Mononuclear cell (primary cell): Measurements from ENCODE around the gene TUB. TPM values are rescaled to one million over a fixed set of nuclear protein-coding genes. Genes with fewer than 3 reads are reported as not detected.

Experiments used
- H3K27me3 ChIP-seq: 2 replicates; pipeline ENCODE4 v1.6.0; 2011; ENCODE audit warnings: low read length, control low read depth; ENCODE audit not compliant: insufficient read depth
- H3K4me1 ChIP-seq: 2 replicates; pipeline ENCODE4 v1.5.1; 2011; ENCODE audit warnings: mild to moderate bottlenecking, low read length, control low read depth; ENCODE audit not compliant: insufficient read depth
- H3K4me3 ChIP-seq: 2 replicates; pipeline ENCODE4 v1.5.1; 2011; ENCODE audit warnings: mild to moderate bottlenecking, low read length, moderate library complexity
- H3K9me3 ChIP-seq: 2 replicates; pipeline ENCODE4 v1.5.1; 2011; ENCODE audit warnings: low read depth, mild to moderate bottlenecking, control low read depth, low read length
- total RNA-seq: library from RNA; depleted of rRNA; stranded (reverse); fragments of >200 nt; gene quantifications from one replicate; pipeline ENCODE4 v1.2.3, GENCODE V29; 2012

Gene TUB
- total RNA-seq, 1 donor: under 0.01 TPM

DNA sequence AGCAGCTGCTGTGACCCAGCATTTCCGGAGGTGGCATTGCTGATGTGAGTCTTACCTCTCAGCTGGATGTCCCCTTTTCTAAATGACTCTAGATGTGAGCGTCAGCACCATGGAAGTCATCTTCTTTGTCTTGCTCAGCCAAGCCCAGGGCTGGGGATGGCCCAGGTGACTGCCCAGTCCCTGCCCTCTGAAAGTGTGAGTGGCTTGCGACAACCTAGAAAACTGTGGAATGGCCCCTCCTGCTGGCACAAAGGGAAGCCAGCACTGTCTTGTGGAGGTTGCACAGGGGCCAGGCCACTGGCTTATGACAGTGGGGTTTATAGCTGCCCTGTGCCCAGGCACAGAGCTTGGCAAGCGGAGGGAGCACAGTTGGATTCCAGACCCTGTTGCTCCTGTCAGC is 6.2 kb downstream of the TUB start:
- no peaks in the 10 kb centered on the region for H3K4me1 ChIP-seq
- peaks cover 10% of the 10 kb centered on the region for H3K27me3 ChIP-seq
- H3K9me3 ChIP-seq: no peaks in the 10 kb centered on the region
- H3K4me3 ChIP-seq: no peak overlapping the region

DNA sequence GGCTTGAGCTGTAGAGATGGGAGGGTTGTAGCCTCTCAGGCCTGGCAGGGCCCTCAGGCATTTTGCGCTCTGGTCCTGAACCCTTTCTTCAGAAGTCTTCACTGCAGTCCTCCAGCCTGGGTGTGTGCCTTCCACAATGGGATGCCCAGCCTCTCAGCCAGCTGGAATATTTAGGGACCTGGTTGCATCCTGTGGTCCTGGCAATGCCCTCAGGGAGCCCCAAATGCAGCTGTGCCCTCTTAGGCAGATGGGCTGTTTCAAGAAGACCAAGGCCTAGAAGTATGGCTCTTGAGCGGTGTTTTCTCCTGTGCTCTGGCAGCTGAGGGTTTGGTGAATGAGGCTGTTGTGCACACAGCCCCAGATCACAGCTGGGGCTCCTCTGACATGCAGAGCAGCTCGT is 6.7 kb downstream of the TUB start:
- no peak overlapping the region for H3K4me3 ChIP-seq
- H3K9me3 ChIP-seq: no peaks in the 10 kb centered on the region
- H3K4me1 ChIP-seq: no peaks in the 10 kb centered on the region
- H3K27me3 ChIP-seq: peaks cover 4% of the 10 kb centered on the region

DNA sequence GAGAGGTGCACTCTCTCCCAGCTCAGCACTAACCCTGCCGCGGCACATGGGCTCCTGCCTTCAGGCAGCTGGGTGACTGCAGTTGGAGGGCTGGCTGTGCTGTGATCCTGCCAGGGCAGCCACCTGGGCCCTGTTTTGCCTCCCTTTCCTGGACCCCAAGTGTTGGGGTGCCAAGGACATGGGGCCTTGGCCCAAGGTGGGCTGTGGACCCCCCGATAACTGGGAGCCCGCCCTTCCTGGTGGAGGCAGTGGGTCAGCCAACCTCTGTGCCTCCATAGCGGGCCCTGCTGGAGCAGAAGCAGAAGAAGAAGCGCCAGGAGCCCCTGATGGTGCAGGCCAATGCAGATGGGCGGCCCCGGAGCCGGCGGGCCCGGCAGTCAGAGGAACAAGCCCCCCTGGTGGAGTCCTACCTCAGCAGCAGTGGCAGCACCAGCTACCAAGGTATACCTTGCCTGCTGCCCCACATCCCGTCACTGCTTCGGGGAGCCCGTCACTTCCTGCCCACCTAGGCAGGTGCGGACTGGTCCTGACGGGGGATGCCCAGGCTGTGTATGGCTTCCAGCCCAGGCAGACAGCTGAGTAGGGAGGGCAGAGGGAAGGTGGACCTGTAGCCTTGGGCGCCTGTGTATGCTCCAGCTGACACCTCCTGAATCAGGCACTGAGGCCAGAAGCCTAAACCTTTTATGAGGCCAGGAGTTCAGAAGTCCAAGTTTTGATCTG is 8.9 kb downstream of the TUB start:
- H3K4me3 ChIP-seq: no peak overlapping the region
- H3K4me1 ChIP-seq: no peaks in the 10 kb centered on the region
- H3K27me3 ChIP-seq: no peaks in the 10 kb centered on the region
- H3K9me3 ChIP-seq: no peaks in the 10 kb centered on the region

DNA sequence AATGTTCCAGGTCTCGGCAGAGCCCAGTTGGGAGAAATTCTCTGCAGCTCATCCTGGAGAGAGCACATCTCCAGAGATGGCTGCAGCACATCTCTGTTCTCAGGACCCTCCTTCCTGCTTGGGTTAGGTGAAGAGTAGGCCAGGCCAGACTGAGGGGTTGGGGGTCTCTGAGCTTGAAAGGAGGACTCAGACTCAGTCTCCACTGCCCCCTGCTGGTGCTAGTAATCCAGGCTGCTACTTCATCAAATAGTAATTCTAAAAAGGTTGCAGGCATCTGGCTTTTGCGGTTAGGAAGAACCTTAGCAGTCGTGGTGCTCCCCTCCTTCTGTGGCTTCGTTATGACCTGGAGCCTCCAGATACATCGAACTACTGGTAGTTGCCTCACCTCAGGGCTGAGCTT is 9.7 kb downstream of the TUB start:
- Histone ChIP-seq H3K4me1 (no peaks in the 10 kb centered on the region), H3K27me3 (no peaks in the 10 kb centered on the region), H3K9me3 (no peaks in the 10 kb centered on the region), H3K4me3 (no peak overlapping the region)

DNA sequence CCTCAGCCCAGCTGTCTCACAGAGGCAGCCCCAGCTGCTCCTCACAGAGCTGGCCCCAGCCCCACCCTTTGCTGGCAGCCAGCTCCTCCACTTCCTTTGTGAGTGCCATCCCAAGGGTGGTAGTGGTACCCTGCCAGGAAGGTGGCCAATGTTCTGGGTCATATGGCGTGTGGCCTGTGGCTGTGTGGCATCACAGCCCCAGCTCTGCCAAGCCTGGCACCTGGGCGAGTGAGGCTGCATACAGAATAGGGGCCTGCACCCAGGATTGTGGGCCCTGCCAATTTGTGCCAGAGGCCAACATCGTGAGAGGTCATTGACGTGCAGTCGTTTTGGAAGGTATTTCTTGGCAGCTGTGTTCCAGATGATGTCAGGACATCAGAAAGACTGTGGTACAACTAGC is 10.7 kb downstream of the TUB start:
- Histone ChIP-seq H3K9me3 (no peaks in the 10 kb centered on the region), H3K4me3 (no peak overlapping the region), H3K27me3 (no peaks in the 10 kb centered on the region), H3K4me1 (no peaks in the 10 kb centered on the region)

DNA sequence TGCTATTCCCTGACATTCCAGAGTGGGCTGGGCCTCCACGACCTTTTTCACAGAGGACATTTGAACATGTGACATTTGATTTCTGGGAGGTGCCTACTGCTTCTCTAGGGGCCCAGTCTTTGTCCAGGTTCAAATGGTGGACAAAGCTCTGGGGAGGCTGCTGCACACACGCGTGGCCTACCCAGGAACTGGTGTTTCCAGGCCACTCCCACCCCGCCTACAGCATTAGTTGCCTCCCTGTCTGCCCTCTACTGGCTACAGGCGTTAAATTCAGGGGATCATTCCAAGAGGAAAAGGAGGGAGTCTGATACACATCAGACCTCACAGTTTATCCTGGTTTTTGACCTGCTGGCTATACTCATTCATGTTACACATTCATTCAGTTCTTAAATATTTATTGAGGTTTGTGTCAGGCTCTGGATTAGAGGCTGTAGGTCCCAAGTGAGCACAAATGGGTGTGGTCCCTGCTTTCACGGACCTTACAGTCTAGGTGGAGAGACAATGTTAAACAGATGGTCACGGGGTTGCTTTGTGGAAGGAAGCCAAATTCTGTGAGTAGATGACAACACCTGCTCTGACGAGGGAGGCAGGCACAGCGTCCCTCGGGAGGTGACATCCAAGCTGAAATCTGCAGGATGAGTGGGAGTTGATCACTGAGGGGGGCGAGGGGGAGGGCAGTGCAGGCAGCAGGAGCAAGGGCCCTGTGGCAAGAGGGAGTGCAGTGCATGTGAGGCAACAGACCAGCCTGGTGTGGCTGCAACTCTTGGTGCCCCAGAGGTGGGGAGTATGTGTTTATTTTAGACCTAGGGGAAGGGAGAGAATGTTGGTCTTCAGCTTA is 11.8 kb downstream of the TUB start:
- Histone ChIP-seq H3K4me1 (no peaks in the 10 kb centered on the region), H3K27me3 (no peaks in the 10 kb centered on the region), H3K4me3 (no peak overlapping the region), H3K9me3 (no peaks in the 10 kb centered on the region)

GRCh38 chr11:8093931-8094575 is 13.0 kb downstream of the TUB start:
- Histone ChIP-seq H3K4me1 (no peaks in the 10 kb centered on the region), H3K27me3 (no peaks in the 10 kb centered on the region), H3K9me3 (no peaks in the 10 kb centered on the region), H3K4me3 (no peak overlapping the region)

GRCh38 chr11:8094656-8095055 is 13.6 kb downstream of the TUB start:
- Histone ChIP-seq H3K27me3 (no peaks in the 10 kb centered on the region), H3K4me1 (no peaks in the 10 kb centered on the region)

GRCh38 chr11:8095371-8095770 is 14.4 kb downstream of the TUB start:
- Histone ChIP-seq H3K27me3 (no peaks in the 10 kb centered on the region), H3K9me3 (no peaks in the 10 kb centered on the region), H3K4me1 (no peaks in the 10 kb centered on the region), H3K4me3 (no peak overlapping the region)

More at GRCh38 chr11:8094656-8095055, 13.6 kb downstream of the TUB start:
- no peaks in the 10 kb centered on the region for H3K9me3 ChIP-seq
- H3K4me3 ChIP-seq: no peak overlapping the region

- H3K4me1 ChIP-seq: no peaks in the 10 kb centered on the region
- no peaks in the 10 kb centered on the region for H3K9me3 ChIP-seq
- H3K4me3 ChIP-seq: no peak overlapping the region
- no peaks in the 10 kb centered on the region for H3K27me3 ChIP-seq
These were observed 15.0 kb downstream of the TUB start for GRCh38 chr11:8095806-8096522.

DNA sequence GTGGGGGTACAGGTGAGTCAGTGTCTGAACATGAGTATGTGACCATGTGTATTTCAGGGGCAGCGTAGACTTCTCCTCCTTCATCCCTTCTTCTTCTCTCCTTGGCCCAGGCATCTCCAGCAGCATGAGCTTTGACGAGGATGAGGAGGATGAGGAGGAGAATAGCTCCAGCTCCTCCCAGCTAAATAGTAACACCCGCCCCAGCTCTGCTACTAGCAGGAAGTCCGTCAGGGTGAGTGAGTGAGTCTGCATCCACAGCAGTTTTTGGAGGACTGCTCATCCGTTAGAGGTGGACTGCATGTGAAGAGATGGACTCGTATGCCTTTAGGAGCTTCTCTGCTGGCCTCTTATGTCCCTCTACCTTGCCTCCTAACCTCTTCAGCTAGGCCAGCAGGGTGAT is 15.6 kb downstream of the TUB start:
- H3K4me1 ChIP-seq: no peaks in the 10 kb centered on the region
- no peaks in the 10 kb centered on the region for H3K9me3 ChIP-seq
- H3K4me3 ChIP-seq: no peak overlapping the region
- H3K27me3 ChIP-seq: no peaks in the 10 kb centered on the region

- H3K4me3 ChIP-seq: no peak overlapping the region
- no peaks in the 10 kb centered on the region for H3K9me3 ChIP-seq
- H3K27me3 ChIP-seq: no peaks in the 10 kb centered on the region
- no peaks in the 10 kb centered on the region for H3K4me1 ChIP-seq
These were observed 16.1 kb downstream of the TUB start for GRCh38 chr11:8097062-8097461.

DNA sequence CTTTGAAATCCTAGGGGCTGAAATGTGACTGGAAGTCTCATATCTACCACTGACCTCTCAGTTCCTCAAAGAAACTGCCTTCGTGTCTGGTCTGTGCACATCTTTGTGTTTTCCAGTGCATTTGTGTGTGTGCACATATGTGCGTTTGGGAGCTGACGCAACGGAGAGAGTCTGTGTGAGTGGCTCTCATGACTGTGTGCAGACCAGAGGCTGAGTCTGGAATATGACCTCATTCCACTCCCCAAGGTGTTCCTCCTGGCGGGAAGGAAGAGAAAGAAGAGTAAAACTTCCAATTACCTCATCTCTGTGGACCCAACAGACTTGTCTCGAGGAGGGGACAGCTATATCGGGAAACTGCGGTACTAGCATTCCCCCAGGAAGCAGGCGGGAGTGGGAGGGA is 16.5 kb downstream of the TUB start:
- Histone ChIP-seq H3K4me1 (no peaks in the 10 kb centered on the region), H3K9me3 (no peaks in the 10 kb centered on the region), H3K4me3 (no peak overlapping the region), H3K27me3 (no peaks in the 10 kb centered on the region)

- Histone ChIP-seq H3K4me3 (no peak overlapping the region), H3K4me1 (no peaks in the 10 kb centered on the region), H3K27me3 (no peaks in the 10 kb centered on the region), H3K9me3 (no peaks in the 10 kb centered on the region)
These were observed 16.9 kb downstream of the TUB start for GRCh38 chr11:8097926-8098325.

GRCh38 chr11:8098361-8098760 is 17.4 kb downstream of the TUB start:
- no peaks in the 10 kb centered on the region for H3K9me3 ChIP-seq

More at GRCh38 chr11:8098361-8098760, 17.4 kb downstream of the TUB start:
- H3K27me3 ChIP-seq: no peaks in the 10 kb centered on the region
- H3K4me1 ChIP-seq: no peaks in the 10 kb centered on the region
- no peak overlapping the region for H3K4me3 ChIP-seq
